Measurements from ENCODE around the gene ARFIP2. TPM values are rescaled to one million over a fixed set of nuclear protein-coding genes. Genes with fewer than 3 reads are reported as not detected.
A peak's percentile ranks its signal among the peaks of the same experiment; 100 is the strongest.

The ARFIP2 gene
- total RNA-seq, 1 experiment from 2014 or later, result 55.1 TPM

GRCh38 chr11:6473451-6474412 lies 7.4 kb downstream of the ARFIP2 start, which contains the start of gene TRIM3:
Gene TRIM3 (minus strand): TSS chr11:6473941. CDS start chr11:6465695, 8,246 bp downstream.
- Histone ChIP-seq H3K23ac (ENCODE audit: insufficient read length, low read depth, low read length) (no peak within 1 kb of the TSS), H3K27me3 (ENCODE audit: insufficient read depth, low read length) (no peaks in the 10 kb centered on the region; the same call in 1 of the 2 replicates), H3K14ac (ENCODE audit: insufficient read depth, low read length) (peak within 1 kb of the TSS; percentile 80), H4K5ac (ENCODE audit: insufficient read length, low read depth, low read length) (no peak within 1 kb of the TSS), H3K23me2 (ENCODE audit: insufficient read length, low read depth, low read length, poor library complexity, severe bottlenecking) (peaks cover 14% of the 10 kb centered on the region), H3K9me3 (ENCODE audit: control insufficient read depth, low read depth, low read length) (no peaks in the 10 kb centered on the region), H2AK5ac (ENCODE audit: insufficient read length, low read length) (no peak within 1 kb of the TSS), H4K91ac (ENCODE audit: insufficient read length, low read depth, low read length) (no peak within 1 kb of the TSS), H3K56ac (ENCODE audit: insufficient read length, low read depth, low read length) (no peak within 1 kb of the TSS), H3K9ac (ENCODE audit: extremely low read depth, insufficient read length, low read length) (peak within 1 kb of the TSS; percentile 58), H4K20me1 (ENCODE audit: control insufficient read depth, insufficient read depth, insufficient read length) (no peaks in the 10 kb centered on the region), H2BK20ac (ENCODE audit: low read depth, low read length, poor library complexity, severe bottlenecking) (no peak within 1 kb of the TSS), H3K18ac (ENCODE audit: insufficient read length, low read depth, low read length) (peak within 1 kb of the TSS; percentile 31), H4K8ac (replicated peaks; ENCODE audit: insufficient read length, low read depth, low read length) (no peak within 1 kb of the TSS), H2BK15ac (ENCODE audit: low read depth, low read length) (no peak within 1 kb of the TSS; the same call in 1 of the 2 replicates), H2BK5ac (ENCODE audit: insufficient read length, low read length) (no peak within 1 kb of the TSS), H3K79me1 (ENCODE audit: insufficient read depth, low read depth, low read length, poor library complexity, severe bottlenecking) (no peaks in the 10 kb centered on the region), H3K4me2 (ENCODE audit: insufficient read depth, insufficient read length, low read length) (peak within 1 kb of the TSS; percentile 86), H3T11ph (ENCODE audit: low read length) (no peak within 1 kb of the TSS), H3K4me1 (ENCODE audit: insufficient read depth, low read length) (peaks cover 8% of the 10 kb centered on the region; the same call in 1 of the 2 replicates), H2BK12ac (ENCODE audit: insufficient read length, low read depth, low read length) (no peak within 1 kb of the TSS), H2BK120ac (ENCODE audit: low read depth, low read length, poor library complexity, severe bottlenecking) (no peak within 1 kb of the TSS), H2AFZ (ENCODE audit: low read length) (no peak within 1 kb of the TSS), H3K4ac (ENCODE audit: low read depth, low read length) (no peak within 1 kb of the TSS), H3K79me2 (ENCODE audit: insufficient read depth, low read length) (no peaks in the 10 kb centered on the region), H3K27ac (ENCODE audit: insufficient read length, low read depth, low read length) (peak within 1 kb of the TSS; percentile 29)
- peaks cover 18 to 23% (median 22%) of the 10 kb centered on the region in 3 experiments for H3K36me3 Mint-ChIP-seq (ENCODE audit: insufficient read depth in 1 of 3, low read depth in 3 of 3)
- DNase-seq, result peak; percentile 94
- peak; percentile 43; the same call in 2 of the 3 replicates for TF ChIP-seq CTCF (conservative IDR thresholded peaks at IDR 0.05)
- no peaks in the 10 kb centered on the region; the same call in 1 of the 2 replicates for H3K27me3 Mint-ChIP-seq (ENCODE audit: low read depth)
- H3K4me1 Mint-ChIP-seq, result peaks cover 25 to 30% of the 10 kb centered on the region in 2 experiments
- peak within 1 kb of the TSS; percentile 84 to 90 for H3K4me3 Mint-ChIP-seq
- no peaks in the 10 kb centered on the region for H3K9me3 Mint-ChIP-seq
- H3K27ac Mint-ChIP-seq, result peak within 1 kb of the TSS; percentile 93 to 96 (median 94); a peak in 6 of 7 replicates
- WGBS (ENCODE audit: extremely low coverage, insufficient read length, low lambda C conversion rate), result no CpG with 5 or more reads among the region's 87 CpGs

Data from H9 (cell line).